Measurements from ENCODE around the gene NEGR1.

DNA sequence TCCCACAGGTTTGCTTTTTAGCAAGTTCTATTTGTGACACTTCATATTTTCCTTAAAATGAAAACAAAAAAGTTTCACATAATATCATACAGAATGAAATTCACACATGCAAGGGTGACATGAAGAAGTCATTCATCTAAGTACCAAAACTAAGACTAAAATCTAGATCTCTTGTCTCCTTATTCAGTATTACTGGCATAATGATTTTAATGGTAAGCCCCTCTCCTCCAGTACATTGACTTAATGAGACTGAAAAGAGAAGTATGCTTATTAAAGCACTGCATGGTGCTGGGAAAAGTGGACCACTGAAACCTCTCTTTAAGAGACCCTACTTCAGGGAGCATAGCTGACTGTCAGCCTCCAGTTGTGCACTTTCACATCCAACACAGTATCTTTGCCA lies 99.5 kb downstream of the NEGR1 start:
- TF ChIP-seq, protein P1, sequence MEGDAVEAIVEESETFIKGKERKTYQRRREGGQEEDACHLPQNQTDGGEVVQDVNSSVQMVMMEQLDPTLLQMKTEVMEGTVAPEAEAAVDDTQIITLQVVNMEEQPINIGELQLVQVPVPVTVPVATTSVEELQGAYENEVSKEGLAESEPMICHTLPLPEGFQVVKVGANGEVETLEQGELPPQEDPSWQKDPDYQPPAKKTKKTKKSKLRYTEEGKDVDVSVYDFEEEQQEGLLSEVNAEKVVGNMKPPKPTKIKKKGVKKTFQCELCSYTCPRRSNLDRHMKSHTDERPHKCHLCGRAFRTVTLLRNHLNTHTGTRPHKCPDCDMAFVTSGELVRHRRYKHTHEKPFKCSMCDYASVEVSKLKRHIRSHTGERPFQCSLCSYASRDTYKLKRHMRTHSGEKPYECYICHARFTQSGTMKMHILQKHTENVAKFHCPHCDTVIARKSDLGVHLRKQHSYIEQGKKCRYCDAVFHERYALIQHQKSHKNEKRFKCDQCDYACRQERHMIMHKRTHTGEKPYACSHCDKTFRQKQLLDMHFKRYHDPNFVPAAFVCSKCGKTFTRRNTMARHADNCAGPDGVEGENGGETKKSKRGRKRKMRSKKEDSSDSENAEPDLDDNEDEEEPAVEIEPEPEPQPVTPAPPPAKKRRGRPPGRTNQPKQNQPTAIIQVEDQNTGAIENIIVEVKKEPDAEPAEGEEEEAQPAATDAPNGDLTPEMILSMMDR (IDR thresholded peaks at IDR 0.05), result no peak
- TF ChIP-seq EP300 (IDR thresholded peaks at IDR 0.05), result no peak
- no peak for TF ChIP-seq POLR2AphosphoS5 (IDR thresholded peaks at IDR 0.05)

Measured in gastroesophageal sphincter (tissue), 3 donors.